Purkinje cell (primary cell): Measurements from ENCODE around the gene ITIH4. TPM values are rescaled to one million over a fixed set of nuclear protein-coding genes. Genes with fewer than 3 reads are reported as not detected.

Experiments used
- polyA plus RNA-seq: library from polyadenylated mRNA; unstranded; fragments of >200 nt; fragmentation: Nextera tagmentation; gene quantifications from 2 replicates; pipeline ENCODE4 v1.2.1, GENCODE V29; 2014

The ITIH4 gene
- 0.39 and 2.6 TPM in 2 replicates for polyA plus RNA-seq

DNA sequence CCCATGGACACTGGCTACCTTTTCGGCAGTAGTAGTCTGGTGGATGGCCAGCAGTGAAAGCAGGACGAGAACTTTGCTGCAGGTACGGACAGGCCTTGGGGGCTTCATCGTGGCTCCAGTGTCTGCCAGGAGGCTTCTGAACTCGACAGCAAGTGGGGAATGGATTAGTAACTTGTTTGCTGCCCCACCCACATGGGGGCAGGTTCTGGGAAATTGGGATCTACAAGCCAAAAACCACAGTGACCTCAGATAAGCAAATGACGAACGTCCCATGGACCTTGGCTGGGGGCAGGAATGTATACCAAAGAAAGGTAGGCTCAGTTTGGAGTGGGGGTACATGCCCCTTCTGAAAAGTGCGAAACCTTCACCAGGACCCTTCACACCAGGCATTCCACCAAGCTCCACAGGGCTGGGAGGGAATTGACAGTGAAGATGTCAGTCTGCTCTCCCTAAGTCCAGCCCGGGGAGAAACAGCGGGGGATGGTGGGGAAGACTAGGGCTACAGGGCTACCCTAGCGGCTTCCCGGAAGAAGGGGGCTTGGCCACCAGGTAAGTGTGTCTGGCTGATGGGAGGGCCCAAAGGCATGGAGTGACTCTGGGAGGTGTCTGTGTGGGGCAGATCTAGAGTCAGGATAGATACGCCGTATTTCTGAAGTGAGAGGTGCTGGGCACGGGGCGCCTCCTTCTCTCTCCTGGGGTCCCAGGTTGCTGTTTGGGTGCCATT lies at the start of gene ITIH4:
Gene ITIH4 (minus strand): TSS at position 138 of the 724 bp plus-strand sequence. CDS start 30 bp downstream, at position 108.

DNA sequence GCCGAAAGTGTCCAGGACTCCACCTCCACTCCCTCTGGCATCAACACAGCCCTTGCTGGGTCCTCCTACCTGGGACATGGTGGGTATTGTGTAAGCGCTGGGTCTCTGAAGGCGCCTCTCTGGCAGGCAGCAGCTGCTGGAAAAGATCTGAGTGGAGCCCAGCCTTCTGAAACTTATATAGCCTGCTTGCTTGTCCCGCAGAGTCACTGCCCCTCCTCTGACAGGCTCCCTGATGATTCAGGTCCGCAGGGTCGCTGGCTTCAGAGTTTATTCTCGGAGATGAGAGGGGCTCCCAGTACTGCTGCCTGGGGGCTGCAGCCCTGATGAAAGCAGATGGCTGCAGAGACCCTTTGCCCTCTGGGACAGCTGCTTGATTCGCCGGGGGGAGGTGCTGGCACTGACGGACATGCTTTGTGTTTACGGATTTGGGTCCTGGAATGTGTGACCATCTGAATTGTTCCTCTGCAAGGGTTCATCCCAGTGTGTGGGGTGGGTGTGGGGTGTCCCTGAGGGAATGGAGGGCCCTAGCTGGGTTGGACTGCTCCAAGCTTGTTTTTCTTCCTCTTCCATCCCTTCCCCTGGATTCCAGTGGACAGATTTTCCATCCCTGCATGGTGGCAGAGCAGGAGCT lies 4.5 kb upstream of the ITIH4 start, which contains the start of gene MUSTN1:
Gene MUSTN1 (minus strand): TSS at position 149 of the 631 bp plus-strand sequence. CDS start 71 bp downstream, at position 78.

DNA sequence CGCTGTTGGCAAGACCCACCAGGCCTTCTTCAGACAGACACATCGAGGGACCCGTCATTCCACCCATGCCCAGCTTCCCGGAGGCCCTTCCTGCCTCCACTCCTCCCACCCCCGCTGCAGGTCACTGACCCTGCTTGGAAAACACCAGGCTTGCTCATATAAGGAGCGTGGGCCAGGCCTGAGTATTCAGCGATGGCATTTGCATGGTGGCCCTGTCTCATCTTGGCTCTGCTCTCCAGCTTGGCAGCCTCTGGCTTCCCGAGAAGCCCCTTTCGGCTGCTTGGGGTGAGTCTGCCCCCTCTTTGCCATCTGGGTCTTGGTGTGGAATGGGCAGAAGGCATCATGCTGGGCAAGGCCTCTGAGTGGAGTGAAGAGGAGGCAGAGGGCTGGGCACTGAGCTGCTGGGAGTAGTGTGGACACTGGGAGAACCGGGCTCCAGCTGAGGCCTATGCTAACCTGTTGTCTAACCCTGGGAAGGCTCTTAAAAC lies 35.8 kb downstream of the ITIH4 start, which contains the start of gene ITIH3:
Gene ITIH3 (plus strand): TSS at position 185 of the 488 bp plus-strand sequence. CDS start 8 bp downstream, at position 193.

DNA sequence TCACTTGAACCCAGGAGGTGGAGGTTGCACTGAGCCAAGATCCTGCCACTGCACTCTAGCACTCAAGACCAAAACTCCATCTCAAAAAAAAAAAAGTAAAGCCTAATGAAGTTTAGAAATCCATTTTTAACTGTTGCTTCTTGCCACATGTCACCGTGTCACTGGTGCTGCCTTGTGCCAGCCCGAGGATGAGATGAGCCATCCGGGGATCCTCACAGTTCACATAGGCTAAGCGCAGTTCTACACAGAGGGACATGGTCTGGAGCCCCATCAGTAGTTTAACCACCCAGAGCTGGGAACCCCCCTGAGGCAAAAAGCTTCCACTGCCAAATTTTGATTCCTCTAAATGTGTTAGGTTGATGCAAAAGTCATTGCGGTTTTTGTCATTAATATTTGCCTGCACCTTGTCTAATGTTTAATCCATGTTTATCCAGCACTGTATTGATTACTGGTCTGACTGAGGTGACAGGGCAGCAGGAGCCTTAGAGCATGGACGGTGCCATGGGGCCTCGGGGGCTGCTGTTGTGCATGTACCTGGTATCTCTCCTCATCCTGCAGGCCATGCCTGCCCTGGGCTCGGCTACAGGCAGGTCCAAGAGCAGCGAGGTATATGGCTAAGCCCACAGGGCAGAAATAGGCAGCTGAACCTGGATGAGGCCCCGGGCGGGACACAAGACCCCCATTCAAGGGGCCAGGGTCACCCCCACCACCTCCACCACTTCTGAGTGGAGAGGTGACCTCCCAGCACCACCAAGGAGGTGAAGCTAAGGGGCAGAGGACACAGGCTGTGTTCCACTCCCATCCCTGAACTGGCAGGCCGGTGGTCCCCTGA lies 53.1 kb downstream of the ITIH4 start, which contains the start of gene ITIH1:
Gene ITIH1 (plus strand): TSS at position 473 of the 832 bp plus-strand sequence. CDS start 17 bp downstream, at position 490.

DNA sequence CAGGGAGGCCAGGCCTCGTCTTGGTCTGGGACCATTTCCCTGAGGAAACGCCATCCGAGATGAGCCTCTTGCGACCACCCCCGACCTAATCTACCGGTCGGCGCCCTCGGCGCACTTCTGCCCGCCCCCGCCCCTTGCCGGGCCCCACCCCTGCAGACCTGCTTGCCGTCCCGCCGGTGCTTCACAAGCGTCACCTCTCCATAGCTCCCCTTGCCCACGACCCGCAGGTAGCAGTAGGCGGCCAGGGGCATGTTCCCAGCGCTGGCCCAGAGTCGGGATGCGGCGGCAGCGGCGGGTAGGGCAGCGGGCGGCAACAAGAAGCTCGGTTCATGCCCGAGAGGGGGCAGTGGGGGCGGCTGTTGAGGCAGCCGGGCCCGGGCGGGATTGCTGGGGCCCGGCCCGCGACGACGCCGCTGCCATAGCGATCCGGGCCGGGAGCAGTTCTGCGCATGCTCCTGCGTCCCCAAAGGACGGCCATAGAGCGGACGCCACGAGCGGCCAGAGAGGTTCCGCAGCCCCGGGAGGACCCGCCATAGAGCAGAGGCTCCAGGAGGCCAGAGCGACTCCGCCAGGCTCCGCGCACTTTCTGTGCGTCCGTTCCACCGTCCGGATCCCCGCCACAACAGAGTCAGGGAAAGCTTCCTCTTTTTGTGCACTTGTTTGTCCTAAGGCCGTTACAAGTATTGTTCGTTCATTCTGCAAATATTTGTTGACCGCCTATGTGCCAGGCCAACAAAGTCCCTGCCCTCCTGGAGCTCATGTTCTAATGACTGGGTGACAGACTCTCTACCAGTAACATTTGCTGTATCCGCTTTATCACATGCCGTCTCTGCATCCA lies 59.8 kb downstream of the ITIH4 start, which contains the start of gene NEK4:
Gene NEK4 (minus strand): TSS at position 445 of the 838 bp plus-strand sequence. CDS start 194 bp downstream, at position 251.

Other genes starting within 250 kb of the ITIH4 start
- 10.5 and 16.0 TPM in 2 replicates for gene PBRM1, start 144.8 kb downstream of the ITIH4 start, polyA plus RNA-seq
- 103 and 104 TPM in 2 replicates for gene GNL3, start 144.6 kb downstream of the ITIH4 start, polyA plus RNA-seq
- 39.4 and 60.3 TPM in 2 replicates for gene GLT8D1, start 124.9 kb downstream of the ITIH4 start, polyA plus RNA-seq
- 1,299 and 1,545 TPM in 2 replicates for gene SPCS1, start 124.6 kb downstream of the ITIH4 start, polyA plus RNA-seq
- gene NEK4, start 59.7 kb downstream of the ITIH4 start, polyA plus RNA-seq, result 3.9 and 8.5 TPM in 2 replicates
- not detected in 2 replicates for gene ITIH1, start 53.1 kb downstream of the ITIH4 start, polyA plus RNA-seq
- not detected in 2 replicates for gene ITIH3, start 35.9 kb downstream of the ITIH4 start, polyA plus RNA-seq
- 4.2 and 7.6 TPM in 2 replicates for gene MUSTN1, start 4.3 kb upstream of the ITIH4 start, polyA plus RNA-seq
- gene STIMATE, start 66.9 kb upstream of the ITIH4 start, polyA plus RNA-seq, result 1.6 and 1.8 TPM in 2 replicates
- 1.1 and 1.5 TPM in 2 replicates for gene SFMBT1, start 215.4 kb upstream of the ITIH4 start, polyA plus RNA-seq